ENCODE results near the gene SCARB1. TPM values are rescaled to one million over a fixed set of nuclear protein-coding genes. Genes with fewer than 3 reads are reported as not detected.

The SCARB1 gene
- total and polyA plus RNA-seq, 2 donors (not counting 3 experiments of a cell fraction or from before 2014, with no cell fraction given), result 125 to 141 TPM

- Histone ChIP-seq H3K9me3 (replicated peaks; ENCODE audit: control insufficient read depth, insufficient read depth, low read length) (no peaks in the 10 kb centered on the region), H4K20me1 (replicated peaks; ENCODE audit: control insufficient read depth, extremely low read depth, insufficient read depth, low read length) (no peaks in the 10 kb centered on the region), H3K4me2 (ENCODE audit: insufficient read depth, low read length) (no peak overlapping the region), H3K79me2 (ENCODE audit: control insufficient read depth, insufficient read depth, low read length) (no peaks in the 10 kb centered on the region), H2AFZ (ENCODE audit: low read depth, low read length) (no peak overlapping the region), H3K9ac (replicated peaks; ENCODE audit: extremely low read depth, insufficient read depth, low read length) (no peak overlapping the region), H3K9me1 (replicated peaks; ENCODE audit: control insufficient read depth, extremely low read depth, insufficient read depth, low read length) (no peaks in the 10 kb centered on the region), H3K27ac (ENCODE audit: insufficient read depth, low read depth, low read length) (no peak overlapping the region), H3K27me3 (ENCODE audit: control insufficient read depth in 2 of 2, insufficient read depth in 2 of 2, low read length in 2 of 2) (no peaks in the 10 kb centered on the region), H3K4me1 (ENCODE audit: control insufficient read depth, extremely low read depth, insufficient read depth, low read length) (no peaks in the 10 kb centered on the region), H3K36me3 (ENCODE audit: control insufficient read depth in 2 of 2, extremely low read depth in 1 of 2, insufficient read depth in 2 of 2, low read length in 2 of 2) (no peaks in the 10 kb centered on the region), H3K4me3 (replicated peaks in 1 of 3; ENCODE audit: insufficient read depth in 1 of 3, low read depth in 1 of 3, low read length in 3 of 3) (no peak overlapping the region)
- intact Hi-C loops (cut with micrococcal nuclease) (no loop called here), dilution Hi-C loops (cut with MboI; ENCODE audit: extremely low pct_ligation_motif_present, low sequenced_read_pairs) (no loop called here)
- no peak for FAIRE-seq
- BruUV-seq (replicated peaks), result no TSS peak
- no peak for DNase-seq (ENCODE audit: low read depth, low spot score)
- TF ChIP-seq EZH2 (IDR thresholded peaks at IDR 0.05; ENCODE audit: borderline replicate concordance, low read depth, low read length, severe bottlenecking) (no peak), POLR2AphosphoS5 (IDR thresholded peaks at IDR 0.05; ENCODE audit: insufficient read depth, low read depth, low read length) (no peak), CTCF (IDR thresholded peaks at IDR 0.05; ENCODE audit: extremely low read depth in 1 of 2, insufficient read depth in 1 of 2, low read depth in 1 of 2, low read length in 2 of 2) (no peak), MAX (IDR thresholded peaks at IDR 0.05; ENCODE audit: insufficient read depth, insufficient read length) (no peak), MYC (IDR thresholded peaks at IDR 0.05; ENCODE audit: low read depth, low read length) (no peak), JUN (IDR thresholded peaks at IDR 0.05; ENCODE audit: borderline replicate concordance, insufficient read depth, insufficient read length, low read depth) (no peak), FOS (IDR thresholded peaks at IDR 0.05; ENCODE audit: borderline replicate concordance, insufficient read depth, low read length) (no peak), POLR2A (IDR thresholded peaks at IDR 0.05; ENCODE audit: low read depth, low read length) (no peak), GATA2 (IDR thresholded peaks at IDR 0.05; ENCODE audit: insufficient read depth, insufficient read length, low read depth, low read length) (no peak)
- CTCF ChIA-PET, result interaction anchor here (0.7 to 0.9 kb wide), 2 partner anchors 24 to 845 kb away, joined by 3 read pairs; no protein-coding TSS in a partner anchor
- POLR2A ChIA-PET, result no interaction called here
Measured at GRCh38 chr12:124898923-124899294, 35.2 kb upstream of the SCARB1 start.
